H1 (cell line): Measurements from ENCODE around the gene EPHB1. TPM values are rescaled to one million over a fixed set of nuclear protein-coding genes. Genes with fewer than 3 reads are reported as not detected.

Experiments
- CTCF ChIA-PET: fragments of 300-600 bp; sonication (Branson Sonifier 250); formaldehyde crosslinking; loops from one replicate; lab custom pipeline; 2021; ENCODE audit not compliant: partially characterized antibody; lab: Charles Lee
- POLR2A ChIA-PET: fragments of 300-600 bp; sonication (Branson Sonifier 250); formaldehyde crosslinking; loops from one replicate; lab custom pipeline; 2021; ENCODE audit warnings: inconsistent platforms; ENCODE audit not compliant: partially characterized antibody; lab: Charles Lee
- DNase-seq, 2 experiments: peaks; one replicate each; pipeline versions ENCODE4 v3.0.0 to v3.0.0-alpha.2; 2010 to 2022; ENCODE audit warnings: low spot score in 2 of 2, low read depth in 1 of 2, mixed read lengths in 1 of 2
- FAIRE-seq: peaks from 2 replicates; lab custom pipeline; 2011; peaks lifted over from hg19 to GRCh38; lab: Jason Lieb, UNC
- H2AFZ ChIP-seq: 2 replicates; pipeline ENCODE4 v1.8.1; 2012; ENCODE audit warnings: low read length, inconsistent platforms
- H2AK5ac ChIP-seq: 2 replicates; pipeline ENCODE4 v1.6.1; 2013; ENCODE audit warnings: low read depth, low read length
- H2BK120ac ChIP-seq: replicated peaks from 2 replicates; pipeline ENCODE3; 2013; ENCODE audit warnings: low read depth, low read length, inconsistent platforms
- H2BK12ac ChIP-seq: 2 replicates; pipeline ENCODE4 v1.6.1; 2013; ENCODE audit warnings: low read depth, low read length
- H2BK15ac ChIP-seq: 2 replicates; pipeline ENCODE4 v1.6.1; 2013; ENCODE audit warnings: low read length
- H2BK20ac ChIP-seq: 2 replicates; pipeline ENCODE4 v1.6.1; 2013; ENCODE audit warnings: low read length
- H2BK5ac ChIP-seq: 2 replicates; pipeline ENCODE4 v1.6.1; 2013; ENCODE audit warnings: low read depth, low read length
- H3K14ac ChIP-seq: 2 replicates; pipeline ENCODE4 v1.6.1; 2013; ENCODE audit warnings: inconsistent platforms; ENCODE audit not compliant: insufficient read length
- H3K18ac ChIP-seq: 2 replicates; pipeline ENCODE4 v1.6.1; 2013; ENCODE audit warnings: low read length; ENCODE audit errors: extremely low read depth
- H3K23ac ChIP-seq: 2 replicates; pipeline ENCODE4 v1.6.1; 2013; ENCODE audit warnings: inconsistent platforms; ENCODE audit not compliant: insufficient read length
- H3K23me2 ChIP-seq: 2 replicates; pipeline ENCODE4 v1.6.1; 2013; ENCODE audit warnings: low read depth, low read length
- H3K27ac ChIP-seq: 2 replicates; pipeline ENCODE4 v1.6.1; 2011; ENCODE audit warnings: low read depth, low read length, inconsistent platforms
- H3K27me3 ChIP-seq, 4 experiments: replicated peaks in 1 of 4; 1 replicate in 1 of 4; 2 replicates in 3 of 4; pipeline versions ENCODE4 v1.6.1 to v1.8.1; 2011 to 2013; ENCODE audit warnings: low read length in 3 of 4, mild to moderate bottlenecking in 3 of 4, inconsistent platforms in 2 of 4, mixed read lengths in 2 of 4, moderate library complexity in 1 of 4; ENCODE audit not compliant: control insufficient read depth in 3 of 4, insufficient read depth in 3 of 4; ENCODE audit errors: extremely low read depth in 1 of 4
- H3K36me3 ChIP-seq, 4 experiments: 2 replicates each; pipeline versions ENCODE4 v1.6.1 to v1.8.1; 2011 to 2013; ENCODE audit warnings: mild to moderate bottlenecking in 4 of 4, low read length in 3 of 4, moderate library complexity in 2 of 4, control low read depth in 1 of 4, inconsistent platforms in 1 of 4; ENCODE audit not compliant: insufficient read depth in 4 of 4, control insufficient read depth in 2 of 4
- H3K4ac ChIP-seq: replicated peaks from 2 replicates; pipeline ENCODE3; 2013; ENCODE audit warnings: low read length, low read depth, mixed read lengths, inconsistent platforms; ENCODE audit not compliant: insufficient read length
- H3K4me1 ChIP-seq, 4 experiments: replicated peaks in 1 of 4; 1 replicate in 1 of 4; 2 replicates in 3 of 4; pipeline versions ENCODE4 v1.6.1 to v1.8.1; 2011 to 2013; ENCODE audit warnings: low read length in 3 of 4, inconsistent platforms in 2 of 4, mixed read lengths in 1 of 4; ENCODE audit not compliant: insufficient read depth in 4 of 4, control insufficient read depth in 3 of 4
- H3K4me2 ChIP-seq, 2 experiments: 2 replicates each; pipeline versions ENCODE4 v1.6.1 to v1.8.1; 2011 to 2013; ENCODE audit warnings: low read depth in 2 of 2, low read length in 2 of 2, control low read depth in 1 of 2, inconsistent platforms in 1 of 2, mild to moderate bottlenecking in 1 of 2; ENCODE audit not compliant: insufficient read depth in 1 of 2
- H3K4me3 ChIP-seq, 4 experiments: fragments of 200-600, 300-600 bp in 1 of 4; sonication (generic), shearing (Covaris generic), sonication (Bioruptor Twin) in 1 of 4; 2 replicates each; pipeline versions ENCODE4 v1.5.1 to v1.8.1; 2011 to 2016; ENCODE audit warnings: low read length in 4 of 4, low read depth in 3 of 4, control low read depth in 2 of 4, inconsistent platforms in 2 of 4, mild to moderate bottlenecking in 2 of 4, mixed read lengths in 1 of 4, moderate library complexity in 1 of 4; ENCODE audit not compliant: insufficient read depth in 2 of 4; ENCODE audit errors: extremely low read depth in 1 of 4
- H3K56ac ChIP-seq: replicated peaks from 2 replicates; pipeline ENCODE3; 2013; ENCODE audit warnings: low read depth, mild to moderate bottlenecking, mixed read lengths, low read length, inconsistent platforms; ENCODE audit not compliant: insufficient read length
- H3K79me1 ChIP-seq: 2 replicates; pipeline ENCODE4 v1.6.1; 2013; ENCODE audit warnings: low read depth, low read length, control low read depth
- H3K79me2 ChIP-seq, 2 experiments: 2 replicates each; pipeline versions ENCODE4 v1.6.1 to v1.8.1; 2012 to 2013; ENCODE audit warnings: low read length in 2 of 2, mild to moderate bottlenecking in 2 of 2, inconsistent platforms in 1 of 2; ENCODE audit not compliant: insufficient read depth in 2 of 2, control insufficient read depth in 1 of 2
- H3K9ac ChIP-seq, 4 experiments: replicated peaks in 1 of 4; 1 replicate in 1 of 4; 2 replicates in 3 of 4; pipeline versions ENCODE4 v1.6.1 to v1.8.1; 2011 to 2013; ENCODE audit warnings: low read depth in 3 of 4, low read length in 3 of 4, control low read depth in 2 of 4, mild to moderate bottlenecking in 2 of 4, moderate library complexity in 2 of 4, inconsistent platforms in 1 of 4; ENCODE audit errors: extremely low read depth in 1 of 4
- H3K9me3 ChIP-seq, 2 experiments: 2 replicates each; pipeline versions ENCODE4 v1.6.1 to v1.8.1; 2012 to 2013; ENCODE audit warnings: mild to moderate bottlenecking in 2 of 2, moderate library complexity in 2 of 2, control low read depth in 1 of 2, inconsistent platforms in 1 of 2, low read depth in 1 of 2, low read length in 1 of 2, mixed read lengths in 1 of 2; ENCODE audit not compliant: insufficient read depth in 2 of 2
- H4K20me1 ChIP-seq, 2 experiments: replicated peaks in 1 of 2; 2 replicates each; pipeline versions ENCODE3 to v1.8.1; 2011 to 2013; ENCODE audit warnings: inconsistent platforms in 2 of 2, low read length in 2 of 2, mild to moderate bottlenecking in 1 of 2; ENCODE audit not compliant: insufficient read depth in 2 of 2, control insufficient read depth in 1 of 2
- H4K5ac ChIP-seq: 2 replicates; pipeline ENCODE4 v1.6.1; 2013; ENCODE audit warnings: low read length, low read depth, mixed read lengths, inconsistent platforms; ENCODE audit not compliant: insufficient read length
- H4K8ac ChIP-seq: 2 replicates; pipeline ENCODE4 v1.8.0; 2013; ENCODE audit warnings: mild to moderate bottlenecking, moderate library complexity, low read length, inconsistent platforms; ENCODE audit not compliant: insufficient read depth; ENCODE audit errors: extremely low read depth
- H4K91ac ChIP-seq: replicated peaks from 2 replicates; pipeline ENCODE3; 2013; ENCODE audit warnings: low read length, mixed read lengths, inconsistent platforms; ENCODE audit not compliant: insufficient read length
- ATF3 ChIP-seq: IDR thresholded peaks from 2 replicates; pipeline ENCODE4 v1.6.1; 2011; ENCODE audit warnings: low read depth, mild to moderate bottlenecking, low read length; ENCODE audit not compliant: insufficient read depth
- BCL11A ChIP-seq, 2 experiments: IDR thresholded peaks; one replicate each; pipeline ENCODE4 v1.6.1; 2011; ENCODE audit warnings: low read depth in 2 of 2, low read length in 2 of 2, mild to moderate bottlenecking in 2 of 2
- BRCA1 ChIP-seq: IDR thresholded peaks from 2 replicates; pipeline ENCODE4 v1.6.1; 2012; ENCODE audit warnings: low read depth, low read length, improper control_type of control experiment
- CBX5 ChIP-seq: fragments of 300-800, 300-1000 bp; sonication (generic); IDR thresholded peaks from 2 replicates; pipeline ENCODE4 v1.7.1; 2016; ENCODE audit warnings: antibody characterized with exemption, low read length, low read depth
- WGBS, 2 experiments: shearing (Covaris generic) in 1 of 2; methylation state at CpG; one replicate each; pipeline versions ENCODE4 v1.1.6 to v1.1.7; 2013 to 2015; ENCODE audit warnings: low lambda C conversion rate in 2 of 2, mixed read lengths in 2 of 2, inconsistent platforms in 1 of 2, low coverage in 1 of 2, missing lambda C conversion rate in 1 of 2; ENCODE audit not compliant: insufficient replicate concordance in 2 of 2, insufficient coverage in 1 of 2, insufficient read length in 1 of 2; ENCODE audit errors: extremely low coverage in 1 of 2, missing lambda C conversion rate in 1 of 2; 5-methylcytosine and 5-hydroxymethylcytosine counted together
- polyA plus RNA-seq, 7 experiments: library from polyadenylated mRNA; depleted of rRNA in 3 of 7; stranded (reverse) in 5 of 7; unstranded in 2 of 7; fragments of >200 nt in 5 of 7; fragments of 200-250 nt in 2 of 7; gene quantifications; 1 replicate in 5 of 7; 2 replicates in 1 of 7; 4 replicates in 1 of 7; pipeline versions ENCODE4 v1.2.1 to v1.2.3, GENCODE V29; 2011 to 2013; ENCODE audit warnings: missing spikeins in 2 of 7, mixed read lengths in 2 of 7
- total RNA-seq: library from RNA; stranded (reverse); fragmentation: NEBNext Ultra II Directional; extraction: Animal tissue kit (Norgen Biotek cat#: 25700); gene quantifications from 2 replicates; pipeline ENCODE4 v1.2.1, GENCODE V29; 2021

Gene EPHB1
- total and polyA plus RNA-seq, 2 of the 8 experiments (the other 6 are each of a cell fraction or from before 2014, with no cell fraction given) = 3.5 to 5.9 TPM

GRCh38 chr3:134860141-134860540, 65.1 kb downstream of the EPHB1 start:
- H3K4me3 ChIP-seq = no peak overlapping the region
- no peak overlapping the region for H4K91ac ChIP-seq
- peaks cover 0 to 2% (median 0%) of the 10 kb centered on the region in 4 experiments; a peak in 1 of 7 replicates for H3K27me3 ChIP-seq
- no peak overlapping the region for H2AK5ac ChIP-seq
- no peak overlapping the region for H3K4ac ChIP-seq
- no peak overlapping the region for H3K9ac ChIP-seq
- H4K5ac ChIP-seq = no peak overlapping the region
- H3K14ac ChIP-seq = no peak overlapping the region
- H3K56ac ChIP-seq = no peak overlapping the region
- no peak overlapping the region for H2BK12ac ChIP-seq
- 92% methylated on average over 5 of the region's 5 CpGs; no CpG with 5 or more reads in 1 of the 2 experiments for WGBS, 2 experiments
- no peaks in the 10 kb centered on the region for H3K36me3 ChIP-seq
- H3K79me1 ChIP-seq = no peaks in the 10 kb centered on the region
- TF ChIP-seq CBX5 (no peak), BRCA1 (no peak), ATF3 (no peak), BCL11A (IDR thresholded peaks at IDR 0.05; ENCODE audit: low read depth in 2 of 2, low read length in 2 of 2) (no peak)
- H3K18ac ChIP-seq = no peak overlapping the region
- CTCF ChIA-PET = no interaction called here
- no peaks in the 10 kb centered on the region for H4K20me1 ChIP-seq
- H2BK20ac ChIP-seq = no peak overlapping the region
- H2BK15ac ChIP-seq = no peak overlapping the region
- H3K79me2 ChIP-seq = no peaks in the 10 kb centered on the region
- H2BK5ac ChIP-seq = no peak overlapping the region
- FAIRE-seq (no peak), DNase-seq (no peak)
- no peak overlapping the region for H3K4me2 ChIP-seq
- H2BK120ac ChIP-seq = no peak overlapping the region
- peaks cover 0 to 3% (median under 1%) of the 10 kb centered on the region in 4 experiments; a peak in 3 of 7 replicates for H3K4me1 ChIP-seq
- H3K27ac ChIP-seq = no peak overlapping the region
- H3K9me3 ChIP-seq = no peaks in the 10 kb centered on the region
- no peak overlapping the region for H2AFZ ChIP-seq
- H3K23me2 ChIP-seq = no peaks in the 10 kb centered on the region; the same call in 1 of the 2 replicates
- no peak overlapping the region for H3K23ac ChIP-seq
- POLR2A ChIA-PET = no interaction called here
- no peak overlapping the region for H4K8ac ChIP-seq
